ENCODE data around the gene TMEM117. TPM values are rescaled to one million over a fixed set of nuclear protein-coding genes. Genes with fewer than 3 reads are reported as not detected.

TMEM117 gene
- total RNA-seq, 6 experiments from 2014 or later, result 2.4 to 15.3 (median 3.1) TPM

- Histone ChIP-seq H3K27ac (no peak overlapping the region), H3K36me3 (no peaks in the 10 kb centered on the region), H3K27me3 (no peaks in the 10 kb centered on the region), H3K4me3 (no peak overlapping the region), H3K9me3 (no peaks in the 10 kb centered on the region), H3K4me1 (no peaks in the 10 kb centered on the region)
- TF ChIP-seq CTCF (IDR thresholded peaks at IDR 0.05) (no peak), POLR2A (IDR thresholded peaks at IDR 0.05) (no peak)
- intact Hi-C loops (cut with DNase I), result no loop called here
- ATAC-seq (no peak), DNase-seq (no peak)
- WGBS (ENCODE audit: insufficient coverage, low coverage, low lambda C conversion rate, missing lambda C conversion rate), result 100% methylated on average over 2 of the region's 2 CpGs
Measured at GRCh38 chr12:44367916-44368315, 532.0 kb downstream of the TMEM117 start.

GRCh38 chr12:44369998-44370397 lies 534.1 kb downstream of the TMEM117 start:
- ATAC-seq (no peak), DNase-seq (no peak)
- Histone ChIP-seq H3K36me3 (no peaks in the 10 kb centered on the region), H3K27ac (no peak overlapping the region), H3K9me3 (no peaks in the 10 kb centered on the region), H3K4me3 (no peak overlapping the region), H3K4me1 (no peaks in the 10 kb centered on the region), H3K27me3 (no peaks in the 10 kb centered on the region)
- intact Hi-C loops (cut with DNase I), result no loop called here
- 100% methylated on average over 1 of the region's 1 CpG for WGBS (ENCODE audit: insufficient coverage, low coverage, low lambda C conversion rate, missing lambda C conversion rate)
- TF ChIP-seq CTCF (IDR thresholded peaks at IDR 0.05), result no peak
- no peak for TF ChIP-seq POLR2A (IDR thresholded peaks at IDR 0.05)

- TF ChIP-seq CTCF (IDR thresholded peaks at IDR 0.05) (no peak), POLR2A (IDR thresholded peaks at IDR 0.05) (no peak)
- no peak overlapping the region for H3K4me3 ChIP-seq
- DNase-seq (no peak), ATAC-seq (no peak)
- no peaks in the 10 kb centered on the region for H3K9me3 ChIP-seq
- no peak overlapping the region for H3K27ac ChIP-seq
- no peaks in the 10 kb centered on the region for H3K36me3 ChIP-seq
- H3K4me1 ChIP-seq, result no peaks in the 10 kb centered on the region
- 90% methylated on average over 3 of the region's 3 CpGs for WGBS (ENCODE audit: insufficient coverage, low coverage, low lambda C conversion rate, missing lambda C conversion rate)
- H3K27me3 ChIP-seq, result no peaks in the 10 kb centered on the region
- intact Hi-C loops (cut with DNase I), result no loop called here
Measured at GRCh38 chr12:44370982-44371381, 535.1 kb downstream of the TMEM117 start.

- H3K4me3 ChIP-seq, result no peak overlapping the region
- H3K4me1 ChIP-seq, result no peaks in the 10 kb centered on the region
- no peaks in the 10 kb centered on the region for H3K27me3 ChIP-seq
- no peak overlapping the region for H3K27ac ChIP-seq
- intact Hi-C loops (cut with DNase I), result no loop called here
- no peak for DNase-seq
- H3K36me3 ChIP-seq, result no peaks in the 10 kb centered on the region
- H3K9me3 ChIP-seq, result no peaks in the 10 kb centered on the region
- ATAC-seq, result no peak
- WGBS (ENCODE audit: insufficient coverage, low coverage, low lambda C conversion rate, missing lambda C conversion rate), result 92% methylated on average over 2 of the region's 2 CpGs
- no peak for TF ChIP-seq CTCF (IDR thresholded peaks at IDR 0.05)
Measured at GRCh38 chr12:44372259-44372658, 536.4 kb downstream of the TMEM117 start.

GRCh38 chr12:44375694-44376093 lies 539.8 kb downstream of the TMEM117 start:
- Histone ChIP-seq H3K27ac (no peak overlapping the region), H3K36me3 (no peaks in the 10 kb centered on the region), H3K27me3 (no peaks in the 10 kb centered on the region), H3K4me3 (no peak overlapping the region), H3K4me1 (no peaks in the 10 kb centered on the region), H3K9me3 (no peaks in the 10 kb centered on the region)
- 86% methylated on average over 1 of the region's 1 CpG for WGBS (ENCODE audit: insufficient coverage, low coverage, low lambda C conversion rate, missing lambda C conversion rate)
- intact Hi-C loops (cut with DNase I), result no loop called here
- no peak for ATAC-seq
- TF ChIP-seq POLR2A (IDR thresholded peaks at IDR 0.05) (no peak), CTCF (IDR thresholded peaks at IDR 0.05) (no peak)
- DNase-seq, result no peak
